CD4-positive, alpha-beta T cell treated with Interleukin-4 for 1 hour (primary cell): Measurements from ENCODE around the gene OGDHL.
"Not testable (repeated sequence)": the region's sequence is repeated elsewhere in the genome, so short reads cannot be mapped to it uniquely, and the experiment has no call there.

Source experiments
- DNase-seq, 2 donors: peaks; one replicate each; pipeline ENCODE4 v3.0.0-alpha.2; 2020 to 2022

OGDHL gene

DNA sequence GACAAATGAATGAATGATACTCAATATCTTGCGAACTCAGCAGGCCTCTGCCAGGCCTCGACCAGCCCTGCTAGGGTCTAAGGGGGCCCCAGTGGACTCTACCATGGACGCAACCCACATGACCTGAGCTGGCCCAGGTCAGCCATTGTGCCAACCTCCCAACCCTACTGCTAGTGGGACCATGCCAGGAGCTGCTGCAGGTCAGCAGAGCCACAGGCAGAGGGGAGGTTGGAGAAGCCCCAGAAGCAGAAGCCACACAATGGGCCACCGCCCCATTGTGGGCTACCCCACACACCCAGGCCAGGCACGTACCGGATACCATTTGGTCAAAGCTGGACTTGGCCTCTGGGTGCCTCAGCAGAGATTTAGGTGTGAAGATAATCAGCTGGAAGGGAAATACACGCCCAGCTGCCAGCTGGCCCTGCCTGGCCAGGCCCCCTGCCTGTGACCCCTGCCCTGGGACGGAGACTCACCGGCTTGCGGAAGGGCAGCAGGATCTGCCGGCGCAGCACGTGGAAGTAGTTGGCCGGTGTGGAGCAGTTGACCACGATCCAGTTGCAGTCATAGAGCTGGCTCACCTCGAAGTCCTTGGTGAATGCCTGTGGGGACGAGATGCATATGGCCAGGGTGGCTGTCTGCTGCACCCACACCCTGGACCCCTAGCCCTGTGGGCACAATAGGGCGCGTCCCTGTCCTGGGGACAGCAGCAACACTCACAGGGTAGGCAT lies 24.5 kb downstream of the OGDHL start:
- DNase-seq = no peak

GRCh38 chr10:49736564-49737113 lies 25.5 kb downstream of the OGDHL start:
- no peak for DNase-seq

DNA sequence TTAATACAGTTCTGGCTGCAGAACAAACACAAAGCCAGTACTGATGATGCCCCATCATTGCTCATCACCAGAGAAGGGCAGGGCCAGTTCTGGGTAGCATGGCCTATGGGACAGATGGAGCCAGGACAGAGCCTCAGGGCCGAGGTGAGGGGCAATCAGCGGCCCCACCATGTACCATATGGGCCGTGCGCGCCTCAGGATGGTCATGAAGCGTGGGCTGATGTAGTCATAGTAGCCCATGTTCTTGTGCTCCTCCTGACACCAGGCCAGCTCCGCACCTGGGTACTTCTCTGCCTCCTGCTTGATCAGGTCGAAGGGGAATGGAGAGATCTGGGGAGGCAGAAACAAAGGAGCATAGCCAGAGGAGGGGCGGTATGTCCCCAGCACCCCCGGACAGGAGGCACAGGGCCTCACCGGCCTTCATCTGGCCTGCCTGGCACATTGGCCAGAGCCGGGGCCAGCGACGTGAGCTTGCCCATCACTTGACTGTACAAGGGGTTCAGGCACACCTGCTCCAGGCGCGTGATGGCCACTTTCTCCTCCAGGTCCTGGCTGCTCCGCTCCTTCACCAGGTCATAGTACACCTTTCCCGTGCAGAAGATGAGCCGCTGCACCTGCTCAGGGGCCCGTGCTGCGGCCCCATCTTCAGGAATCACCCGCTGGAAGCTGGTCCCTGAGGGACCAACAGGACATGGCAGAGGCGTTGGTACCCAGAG lies 26.1 kb downstream of the OGDHL start:
- no peak for DNase-seq

- no peak for DNase-seq
These were observed 27.0 kb downstream of the OGDHL start for GRCh38 chr10:49735161-49735560.

GRCh38 chr10:49734676-49735075 lies 27.4 kb downstream of the OGDHL start:
- no peak for DNase-seq

- no peak for DNase-seq
These were observed 28.3 kb downstream of the OGDHL start for GRCh38 chr10:49733866-49734265.

DNA sequence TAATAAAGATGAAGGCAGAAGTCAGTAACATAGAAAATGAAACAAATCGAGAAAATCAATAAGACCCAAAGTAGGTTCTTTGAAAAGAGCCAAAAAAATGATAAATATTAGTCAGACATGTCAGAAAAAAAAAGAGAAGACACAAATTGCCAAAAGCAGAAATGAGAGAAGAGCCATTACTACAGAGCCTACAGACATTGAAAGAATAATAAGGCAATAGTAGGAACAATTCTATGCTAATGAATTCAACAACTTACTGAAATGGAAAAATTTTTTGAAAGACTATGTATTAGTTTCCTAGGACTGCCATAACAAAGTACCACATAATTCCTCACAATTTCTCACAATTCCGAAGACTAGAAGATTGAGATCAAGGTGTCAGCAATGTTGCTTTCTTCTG lies 35.5 kb downstream of the OGDHL start:
- no peak for DNase-seq

DNA sequence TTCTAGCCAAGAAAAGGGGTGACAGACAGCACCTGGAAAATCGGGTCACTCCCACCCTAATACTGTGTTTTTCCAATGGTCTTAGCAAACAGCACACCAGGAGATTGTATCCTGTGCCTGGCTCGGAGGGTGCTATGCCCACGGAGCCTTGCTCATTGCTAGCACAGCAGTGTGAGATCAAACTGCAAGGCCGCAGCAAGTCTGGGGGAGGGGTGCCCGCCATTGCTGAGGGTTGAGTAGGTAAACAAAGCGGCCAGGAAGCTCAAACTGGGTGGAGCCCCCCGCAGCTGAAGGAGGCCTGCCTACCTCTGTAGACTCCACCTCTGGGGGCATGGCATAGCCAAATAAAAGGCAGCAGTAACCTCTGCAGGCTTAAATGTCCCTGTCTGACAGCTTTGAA lies 47.0 kb downstream of the OGDHL start:
- DNase-seq = not testable (repeated sequence)

DNA sequence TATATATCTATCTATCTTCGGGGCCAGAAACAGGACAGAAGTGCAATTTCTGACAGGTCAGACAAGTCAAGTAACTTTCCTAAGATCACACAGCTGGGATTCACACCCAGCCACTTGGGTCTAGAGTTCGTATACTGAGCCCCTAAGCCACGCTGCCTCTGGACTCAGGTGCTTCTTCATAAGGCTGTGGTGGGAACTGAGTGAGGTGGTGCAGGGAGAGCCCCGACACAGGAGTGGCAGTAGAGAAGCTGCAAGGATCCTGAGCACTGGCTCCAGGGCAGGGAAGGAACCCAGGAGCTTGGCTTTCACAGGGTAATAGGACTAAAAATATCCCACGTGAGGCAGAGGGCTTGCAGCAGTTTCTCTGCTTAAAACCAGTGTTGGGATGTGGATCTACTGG lies 48.9 kb downstream of the OGDHL start:
- no peak for DNase-seq

- no peak for DNase-seq
These were observed 50.6 kb downstream of the OGDHL start for GRCh38 chr10:49711481-49711880.

GRCh38 chr10:49710966-49711365 lies 51.2 kb downstream of the OGDHL start:
- no peak for DNase-seq

DNA sequence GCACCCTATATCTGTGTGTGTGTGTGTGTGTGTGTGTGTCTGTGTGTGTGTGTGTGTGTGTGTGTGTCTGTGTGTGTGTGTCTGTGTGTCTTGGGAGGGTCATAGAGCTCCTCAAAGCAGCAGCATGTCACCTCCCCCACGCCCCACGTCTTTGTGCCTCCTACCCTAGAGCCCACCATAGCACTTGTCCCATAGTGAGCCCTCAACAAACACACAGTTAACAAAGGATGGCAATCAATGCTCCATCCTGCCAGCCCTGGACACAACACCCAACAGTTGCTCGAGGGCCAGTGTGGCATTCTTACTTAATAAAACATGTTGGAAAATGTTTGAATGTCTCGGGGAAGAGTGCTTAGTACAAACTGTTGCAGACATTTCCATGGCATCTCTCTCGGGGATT lies 52.2 kb downstream of the OGDHL start:
- no peak for DNase-seq

GRCh38 chr10:49707585-49707984 lies 54.5 kb downstream of the OGDHL start:
- no peak for DNase-seq

- DNase-seq = no peak
These were observed 61.1 kb downstream of the OGDHL start for GRCh38 chr10:49700997-49701396.

DNA sequence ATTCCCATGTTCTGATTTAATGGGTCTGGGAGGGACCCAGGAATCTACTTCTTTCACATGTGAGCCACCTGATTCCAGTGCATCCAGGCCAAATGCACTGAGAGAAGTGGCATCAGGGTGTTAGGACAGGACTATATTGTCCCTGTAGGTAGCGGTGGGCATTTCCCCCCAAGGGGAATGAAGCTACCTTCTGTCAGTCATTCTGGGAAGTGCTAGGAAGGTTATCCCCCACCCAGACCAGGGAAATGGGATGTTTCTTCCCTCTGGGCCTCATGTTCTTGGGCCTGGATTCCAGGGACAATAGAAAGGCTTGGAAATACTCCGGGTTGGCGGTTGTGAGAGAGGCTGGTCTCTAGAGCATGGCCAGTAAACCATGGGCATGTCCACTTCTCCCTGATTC lies 61.9 kb downstream of the OGDHL start:
- no peak for DNase-seq

DNA sequence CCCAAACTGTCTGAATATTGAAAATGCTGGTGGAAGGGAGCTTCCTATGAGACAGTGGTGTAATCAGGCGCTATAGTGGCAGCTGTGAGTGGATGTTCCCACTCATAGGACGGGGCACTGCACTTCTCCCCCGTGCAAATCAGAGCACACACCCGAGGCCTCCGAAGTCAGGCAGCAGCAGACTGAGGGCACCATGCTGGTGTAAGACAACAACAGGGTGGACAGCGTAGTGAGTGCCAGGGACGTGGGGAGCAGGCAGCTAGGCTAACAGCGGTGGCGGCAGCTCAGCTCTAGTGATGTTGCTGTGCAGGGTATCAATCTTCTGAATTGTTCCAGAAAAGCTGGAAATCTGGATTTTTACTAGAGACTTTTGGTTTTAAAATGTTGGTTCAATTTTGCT lies 63.4 kb downstream of the OGDHL start:
- no peak for DNase-seq

DNA sequence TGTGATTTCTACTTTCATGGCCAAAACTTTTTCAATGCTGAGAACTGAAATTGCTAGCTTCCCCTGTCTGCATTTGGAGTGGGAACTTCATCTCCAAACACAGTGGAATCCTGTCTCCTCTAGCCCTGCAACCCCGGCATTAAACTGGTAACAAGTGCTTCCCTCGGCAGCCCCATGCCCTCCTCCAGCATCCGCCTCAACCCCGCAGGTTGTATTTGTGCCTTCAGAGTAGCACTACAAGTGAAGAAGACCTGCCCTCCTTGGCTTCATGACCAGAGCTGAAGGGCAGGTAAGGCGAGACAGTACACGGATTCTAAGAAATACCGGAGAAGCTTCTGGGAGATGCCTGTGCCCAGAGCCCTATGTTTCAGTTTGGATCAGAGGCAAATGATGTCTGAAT lies 65.8 kb downstream of the OGDHL start:
- DNase-seq = no peak

GRCh38 chr10:49694466-49694865 lies 67.7 kb downstream of the OGDHL start:
- DNase-seq = no peak

- no peak for DNase-seq
These were observed 70.5 kb downstream of the OGDHL start for GRCh38 chr10:49691588-49691987.

DNA sequence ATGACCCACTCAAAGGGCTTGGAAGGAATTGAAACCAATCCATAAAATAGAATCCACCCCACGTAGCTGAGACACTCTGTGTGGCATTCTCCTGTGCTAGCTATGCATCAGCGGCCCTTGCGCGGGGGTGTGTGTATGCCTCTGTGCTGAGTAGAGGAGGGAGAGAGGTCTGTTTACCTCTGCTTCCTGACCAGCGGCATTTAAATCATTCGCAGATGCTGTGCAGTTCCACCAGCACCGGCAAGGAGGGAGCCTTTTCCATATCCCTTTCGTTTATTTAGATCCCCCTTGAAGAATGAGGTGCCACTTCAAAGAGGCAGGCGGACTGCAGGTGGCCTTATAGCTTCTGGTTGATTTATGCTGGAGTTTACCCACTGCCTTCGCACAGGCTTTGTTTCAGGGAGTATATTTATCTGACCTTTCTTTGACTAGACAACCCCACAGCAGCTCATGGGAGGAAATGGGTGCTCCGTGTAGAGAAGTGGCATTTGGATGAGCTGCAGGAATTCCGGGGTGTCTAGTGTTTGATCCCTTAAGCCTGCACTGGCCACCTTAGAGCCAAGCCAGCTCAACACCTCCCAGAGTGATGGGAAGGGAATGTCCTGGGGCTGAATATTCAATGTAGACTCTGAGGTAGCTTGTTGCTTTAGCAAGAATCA lies 71.3 kb downstream of the OGDHL start:
- no peak for DNase-seq

- DNase-seq = no peak
These were observed 72.1 kb downstream of the OGDHL start for GRCh38 chr10:49689882-49690510.

DNA sequence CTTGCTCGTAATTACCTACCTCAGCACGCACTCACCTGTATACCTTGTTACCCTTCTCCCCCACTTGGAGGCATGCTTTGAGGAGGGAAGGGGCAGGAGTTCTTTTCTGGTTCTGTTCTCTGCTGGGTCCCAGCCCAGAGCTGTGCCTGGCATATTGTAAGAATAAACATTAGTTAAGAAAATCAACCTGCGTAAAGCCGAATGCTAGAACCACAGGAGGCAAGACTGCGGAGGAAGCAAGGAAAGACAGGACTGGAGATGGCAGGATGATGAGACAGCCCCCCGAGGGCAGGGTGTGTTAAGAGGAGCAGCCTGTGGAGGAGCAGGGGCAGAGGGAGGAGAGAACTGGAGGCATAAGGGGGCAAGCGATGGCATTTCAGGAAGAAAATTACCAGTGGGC lies 73.2 kb downstream of the OGDHL start:
- DNase-seq = no peak

- no peak for DNase-seq
These were observed 73.8 kb downstream of the OGDHL start for GRCh38 chr10:49688261-49688846.
